Measurements from ENCODE around the gene KRTAP6-1. TPM values are rescaled to one million over a fixed set of nuclear protein-coding genes. Genes with fewer than 3 reads are reported as not detected.

KRTAP6-1 gene
- total RNA-seq, 5 donors from 2014 or later (not counting 1 experiment from before 2014, with no cell fraction given): not detected

Other genes with a start within 250 kb of the KRTAP6-1 start
- gene KRTAP13-2, start 241.7 kb downstream of the KRTAP6-1 start, total RNA-seq: not detected
- gene KRTAP13-1, start 217.9 kb downstream of the KRTAP6-1 start, total RNA-seq: not detected
- gene KRTAP13-3, start 188.0 kb downstream of the KRTAP6-1 start, total RNA-seq: not detected
- not detected for gene KRTAP13-4, start 183.7 kb downstream of the KRTAP6-1 start, total RNA-seq
- gene KRTAP15-1, start 173.7 kb downstream of the KRTAP6-1 start, total RNA-seq: not detected
- not detected for gene KRTAP19-1, start 133.6 kb downstream of the KRTAP6-1 start, total RNA-seq
- gene KRTAP19-2, start 126.5 kb downstream of the KRTAP6-1 start, total RNA-seq: not detected
- gene KRTAP19-3, start 121.9 kb downstream of the KRTAP6-1 start, total RNA-seq: not detected
- not detected for gene KRTAP19-4, start 116.8 kb downstream of the KRTAP6-1 start, total RNA-seq
- gene KRTAP19-5, start 111.8 kb downstream of the KRTAP6-1 start, total RNA-seq: not detected
- not detected for gene KRTAP19-6, start 72.1 kb downstream of the KRTAP6-1 start, total RNA-seq
- not detected for gene KRTAP19-7, start 52.6 kb downstream of the KRTAP6-1 start, total RNA-seq
- gene KRTAP22-2, start 23.5 kb downstream of the KRTAP6-1 start, total RNA-seq: not detected
- not detected for gene KRTAP6-3, start 21.5 kb downstream of the KRTAP6-1 start, total RNA-seq
- not detected for gene KRTAP6-2, start 15.0 kb downstream of the KRTAP6-1 start, total RNA-seq
- not detected for gene KRTAP22-1, start 12.8 kb downstream of the KRTAP6-1 start, total RNA-seq
- not detected for gene KRTAP20-1, start 2.5 kb upstream of the KRTAP6-1 start, total RNA-seq
- not detected for gene KRTAP20-4, start 6.7 kb upstream of the KRTAP6-1 start, total RNA-seq
- not detected for gene KRTAP20-2, start 21.3 kb upstream of the KRTAP6-1 start, total RNA-seq
- gene KRTAP20-3, start 28.9 kb upstream of the KRTAP6-1 start, total RNA-seq: not detected
- not detected for gene KRTAP21-3, start 104.8 kb upstream of the KRTAP6-1 start, total RNA-seq
- not detected for gene KRTAP21-2, start 133.3 kb upstream of the KRTAP6-1 start, total RNA-seq
- gene KRTAP21-1, start 141.5 kb upstream of the KRTAP6-1 start, total RNA-seq: not detected
- not detected for gene KRTAP8-1, start 199.3 kb upstream of the KRTAP6-1 start, total RNA-seq
- gene KRTAP7-1, start 215.8 kb upstream of the KRTAP6-1 start, total RNA-seq: not detected

All from T-cell (primary cell).